Gastrocnemius medialis (tissue), 4 donors: ENCODE measurements around the gene PRRT1.

Experiments
- POLR2A ChIP-seq, 2 donors: fragments of 450-650 bp; IDR thresholded peaks; one replicate each; pipeline ENCODE4 v1.6.1; 2017; ENCODE audit warnings: antibody characterized with exemption in 2 of 2, mild to moderate bottlenecking in 2 of 2, moderate library complexity in 2 of 2
- TF ChIP-seq, protein P1 (sequence below), 5 experiments: fragments of 450-650 bp in 3 of 5; fragments of 200-600 bp in 2 of 5; sonication (generic) in 2 of 5; IDR thresholded peaks in 4 of 5; conservative IDR thresholded peaks in 1 of 5; 1 replicate in 4 of 5; 2 replicates in 1 of 5; pipeline ENCODE4 v1.5.1; 2016 to 2019; ENCODE audit warnings: antibody characterized with exemption in 5 of 5, mild to moderate bottlenecking in 3 of 5, moderate library complexity in 3 of 5

DNA sequence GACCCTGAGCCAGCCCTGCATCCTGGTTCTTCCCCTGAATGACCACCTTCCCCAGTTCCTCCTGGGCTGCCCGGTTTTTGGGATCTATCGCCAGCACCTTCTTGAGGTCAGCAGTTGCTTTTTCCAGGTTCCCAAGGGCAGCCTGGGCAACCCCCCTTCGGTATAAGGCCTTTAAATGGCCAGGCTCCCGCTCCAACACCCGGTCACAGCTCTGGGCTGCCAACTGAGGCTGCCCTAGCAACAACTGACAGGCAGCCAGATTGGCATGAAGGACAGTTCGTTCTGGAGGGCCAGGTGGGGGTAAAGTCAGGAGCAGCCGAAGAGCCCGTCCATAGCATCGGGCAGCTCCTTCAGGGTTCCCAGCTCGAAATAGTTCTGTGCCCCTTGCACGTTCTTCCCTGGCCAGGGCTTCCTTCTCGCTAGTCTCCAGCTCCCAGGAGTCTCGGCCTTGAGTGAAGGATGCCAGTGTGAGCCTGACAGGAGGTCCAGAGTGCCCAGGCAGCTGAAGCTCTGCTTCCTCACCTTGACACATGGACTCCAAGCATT lies 22.9 kb downstream of the PRRT1 start:
- no peak for TF ChIP-seq POLR2A (IDR thresholded peaks at IDR 0.05)
- TF ChIP-seq, protein P1, sequence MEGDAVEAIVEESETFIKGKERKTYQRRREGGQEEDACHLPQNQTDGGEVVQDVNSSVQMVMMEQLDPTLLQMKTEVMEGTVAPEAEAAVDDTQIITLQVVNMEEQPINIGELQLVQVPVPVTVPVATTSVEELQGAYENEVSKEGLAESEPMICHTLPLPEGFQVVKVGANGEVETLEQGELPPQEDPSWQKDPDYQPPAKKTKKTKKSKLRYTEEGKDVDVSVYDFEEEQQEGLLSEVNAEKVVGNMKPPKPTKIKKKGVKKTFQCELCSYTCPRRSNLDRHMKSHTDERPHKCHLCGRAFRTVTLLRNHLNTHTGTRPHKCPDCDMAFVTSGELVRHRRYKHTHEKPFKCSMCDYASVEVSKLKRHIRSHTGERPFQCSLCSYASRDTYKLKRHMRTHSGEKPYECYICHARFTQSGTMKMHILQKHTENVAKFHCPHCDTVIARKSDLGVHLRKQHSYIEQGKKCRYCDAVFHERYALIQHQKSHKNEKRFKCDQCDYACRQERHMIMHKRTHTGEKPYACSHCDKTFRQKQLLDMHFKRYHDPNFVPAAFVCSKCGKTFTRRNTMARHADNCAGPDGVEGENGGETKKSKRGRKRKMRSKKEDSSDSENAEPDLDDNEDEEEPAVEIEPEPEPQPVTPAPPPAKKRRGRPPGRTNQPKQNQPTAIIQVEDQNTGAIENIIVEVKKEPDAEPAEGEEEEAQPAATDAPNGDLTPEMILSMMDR (IDR thresholded peaks at IDR 0.05 in 4 of 5, conservative IDR thresholded peaks at IDR 0.05 in 1 of 5), result no peak
